Measurements from ENCODE around the gene EYA2.

DNA sequence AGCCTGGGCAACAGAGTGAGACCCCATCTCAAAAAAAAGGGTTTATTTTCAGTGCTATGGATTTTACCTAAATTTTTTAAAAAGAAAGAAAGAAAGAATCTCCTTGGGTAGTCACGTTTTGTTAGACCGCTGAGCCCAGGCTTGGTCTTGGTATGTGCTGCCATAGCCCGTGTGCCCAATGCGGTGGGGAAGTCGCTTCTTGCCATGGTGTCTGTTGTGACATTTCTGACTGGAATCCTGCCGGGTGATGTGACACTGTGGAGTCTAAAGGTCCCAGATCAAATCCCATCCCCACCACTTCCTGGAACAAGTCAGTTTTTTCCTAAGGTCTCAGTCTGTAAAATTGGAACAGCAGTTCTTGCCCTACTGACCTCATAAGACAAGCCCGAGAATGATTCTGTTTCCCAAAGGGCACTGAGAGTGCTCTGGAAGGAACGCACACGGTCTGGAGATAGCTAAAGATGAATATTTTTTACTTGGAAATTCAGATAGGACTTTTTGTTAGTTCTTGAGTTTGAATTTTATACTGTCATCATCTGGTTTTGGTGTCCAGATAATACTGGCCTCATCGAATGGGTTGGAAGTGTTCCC is 225.8 kb downstream of the EYA2 start:
- TF ChIP-seq ZNF274 (IDR thresholded peaks at IDR 0.05; ENCODE audit: low read depth, low read length): no peak
- TF ChIP-seq SUZ12 (IDR thresholded peaks at IDR 0.05; ENCODE audit: extremely low read depth, insufficient read depth, insufficient read length): no peak
- TF ChIP-seq YY1 (IDR thresholded peaks at IDR 0.05; ENCODE audit: insufficient read depth, insufficient read length): no peak
